ENCODE data around the gene CDKAL1.

DNA sequence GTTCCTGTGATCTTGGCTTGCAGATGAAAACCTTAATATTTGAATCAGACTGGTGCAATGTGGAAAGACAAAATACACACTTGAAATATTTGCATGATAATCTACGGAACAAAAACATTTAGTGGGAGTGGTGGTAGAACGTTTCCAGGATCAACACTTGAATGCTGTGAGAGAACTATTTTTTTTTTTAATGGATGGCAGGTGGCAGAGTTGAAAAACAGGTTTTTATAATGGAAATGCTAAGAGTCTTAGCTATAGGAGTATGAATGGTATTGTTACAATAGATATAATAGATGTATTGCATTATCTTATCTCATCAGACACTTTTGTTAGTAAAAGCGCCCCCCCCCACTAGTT, 49.2 kb downstream of the CDKAL1 start:
- TF ChIP-seq EZH2 (IDR thresholded peaks at IDR 0.05; ENCODE audit: low read depth, low read length, severe bottlenecking) (no peak), TBP (IDR thresholded peaks at IDR 0.05; ENCODE audit: low read depth, low read length) (no peak), JUND (IDR thresholded peaks at IDR 0.05; ENCODE audit: low read length) (no peak), E2F6 (IDR thresholded peaks at IDR 0.05) (no peak), RAD21 (IDR thresholded peaks at IDR 0.05 in 1 of 2, conservative IDR thresholded peaks at IDR 0.05 in 1 of 2; ENCODE audit: low read depth in 2 of 2, low read length in 2 of 2) (no peak), BRCA1 (IDR thresholded peaks at IDR 0.05; ENCODE audit: low read depth, low read length) (no peak), KDM1A (IDR thresholded peaks at IDR 0.05; ENCODE audit: borderline replicate concordance, low read length) (no peak), SP1 (IDR thresholded peaks at IDR 0.05; ENCODE audit: low read depth, low read length) (no peak), CTCF (IDR thresholded peaks at IDR 0.05; ENCODE audit: control extremely low read depth in 1 of 3, insufficient read depth in 1 of 3, low read depth in 1 of 3, low read length in 3 of 3) (no peak)

Data from H1 (cell line).